Keratinocyte (primary cell): Measurements from ENCODE around the gene EIF2S3. TPM values are rescaled to one million over a fixed set of nuclear protein-coding genes. Genes with fewer than 3 reads are reported as not detected.

Experiments
- DNase-seq: peaks from one replicate; pipeline ENCODE4 v3.0.0-alpha.2; 2011; ENCODE audit warnings: low read depth, missing footprints, low spot score
- FAIRE-seq: peaks from 2 replicates; lab custom pipeline; 2011; peaks lifted over from hg19 to GRCh38; lab: Jason Lieb, UNC
- H2AFZ ChIP-seq: 2 replicates; pipeline ENCODE4 v1.6.0; 2012; ENCODE audit warnings: low read length, control low read depth, inconsistent platforms; ENCODE audit not compliant: control insufficient read depth
- H3K27ac ChIP-seq: 2 replicates; pipeline ENCODE4 v1.5.1; 2011; ENCODE audit warnings: low read length; ENCODE audit not compliant: control insufficient read depth, insufficient read depth
- H3K27me3 ChIP-seq: 3 replicates; pipeline ENCODE4 v1.6.0; 2011; ENCODE audit warnings: low read length; ENCODE audit not compliant: control insufficient read depth, insufficient read depth; ENCODE audit errors: extremely low read depth
- H3K36me3 ChIP-seq, 2 experiments: 2 replicates in 1 of 2; 3 replicates in 1 of 2; pipeline ENCODE4 v1.5.1; 2011; ENCODE audit warnings: low read length in 2 of 2, mild to moderate bottlenecking in 1 of 2; ENCODE audit not compliant: control insufficient read depth in 2 of 2, insufficient read depth in 2 of 2; ENCODE audit errors: extremely low read depth in 1 of 2
- H3K4me1 ChIP-seq: 3 replicates; pipeline ENCODE4 v1.5.1; 2011; ENCODE audit warnings: low read length; ENCODE audit not compliant: control insufficient read depth, insufficient read depth; ENCODE audit errors: extremely low read depth
- H3K4me2 ChIP-seq: 3 replicates; pipeline ENCODE4 v1.6.0; 2011; ENCODE audit warnings: low read depth, low read length; ENCODE audit not compliant: control insufficient read depth, insufficient read depth; ENCODE audit errors: extremely low read depth
- H3K4me3 ChIP-seq, 3 experiments: fragments of 200-600 bp in 1 of 3; sonication (generic) in 1 of 3; 2 replicates in 2 of 3; 3 replicates in 1 of 3; pipeline ENCODE4 v1.5.1; 2011 to 2016; ENCODE audit warnings: low read length in 3 of 3, mild to moderate bottlenecking in 3 of 3, control low read depth in 2 of 3, inconsistent platforms in 1 of 3, low read depth in 1 of 3, mixed read lengths in 1 of 3, mixed run types in 1 of 3, moderate library complexity in 1 of 3; ENCODE audit not compliant: control insufficient read depth in 2 of 3, insufficient read depth in 2 of 3; ENCODE audit errors: extremely low read depth in 1 of 3
- H3K79me2 ChIP-seq: 2 replicates; pipeline ENCODE4 v1.6.0; 2012; ENCODE audit warnings: low read length; ENCODE audit not compliant: control insufficient read depth, insufficient read depth
- H3K9ac ChIP-seq: 3 replicates; pipeline ENCODE4 v1.6.0; 2011; ENCODE audit warnings: low read length; ENCODE audit not compliant: control insufficient read depth, insufficient read depth; ENCODE audit errors: extremely low read depth
- H3K9me1 ChIP-seq: 3 replicates; pipeline ENCODE4 v1.6.0; 2011; ENCODE audit warnings: low read length; ENCODE audit not compliant: control insufficient read depth, insufficient read depth; ENCODE audit errors: extremely low read depth
- H3K9me3 ChIP-seq: 2 replicates; pipeline ENCODE4 v1.5.1; 2012; ENCODE audit warnings: low read depth, low read length; ENCODE audit not compliant: control insufficient read depth
- H4K20me1 ChIP-seq: 3 replicates; pipeline ENCODE4 v1.6.0; 2011; ENCODE audit warnings: low read length; ENCODE audit not compliant: control insufficient read depth, insufficient read depth; ENCODE audit errors: extremely low read depth
- EZH2 ChIP-seq: IDR thresholded peaks from one replicate; pipeline ENCODE4 v1.6.1; 2012; ENCODE audit warnings: inconsistent platforms, mild to moderate bottlenecking, low read length, moderate library complexity
- dilution Hi-C: fragments of 300-500 bp; cut with MboI; formaldehyde crosslinking; loops from one replicate; pipeline ENCODE4 v1.7.0; 2020; ENCODE audit warnings: low sequenced_read_pairs; ENCODE audit not compliant: extremely low pct_ligation_motif_present
- polyA plus RNA-seq, 5 experiments: library from polyadenylated mRNA; depleted of rRNA in 3 of 5; stranded (reverse) in 3 of 5; stranded (forward) in 1 of 5; unstranded in 1 of 5; fragments of >200 nt; gene quantifications; 1 replicate in 1 of 5; 2 replicates in 3 of 5; 3 replicates in 1 of 5; pipeline versions ENCODE4 v1.2.1 to v1.2.3, GENCODE V29; 2011 to 2012; ENCODE audit warnings: missing spikeins in 2 of 5, low read depth in 1 of 5, low replicate concordance in 1 of 5
- TF ChIP-seq, protein P1 (sequence below), 3 experiments: IDR thresholded peaks in 1 of 3; conservative IDR thresholded peaks in 1 of 3; optimal IDR thresholded peaks in 1 of 3; 2 replicates in 2 of 3; 3 replicates in 1 of 3; pipeline versions ENCODE3 to v1.5.1; 2011; ENCODE audit warnings: low read length in 3 of 3, mild to moderate bottlenecking in 3 of 3, moderate library complexity in 2 of 3, control low read depth in 1 of 3, inconsistent platforms in 1 of 3; ENCODE audit not compliant: insufficient read depth in 2 of 3; ENCODE audit errors: extremely low read depth in 1 of 3

The EIF2S3 gene
- polyA plus RNA-seq, 1 donor (not counting 4 experiments of a cell fraction or from before 2014, with no cell fraction given), result 127 TPM

DNA sequence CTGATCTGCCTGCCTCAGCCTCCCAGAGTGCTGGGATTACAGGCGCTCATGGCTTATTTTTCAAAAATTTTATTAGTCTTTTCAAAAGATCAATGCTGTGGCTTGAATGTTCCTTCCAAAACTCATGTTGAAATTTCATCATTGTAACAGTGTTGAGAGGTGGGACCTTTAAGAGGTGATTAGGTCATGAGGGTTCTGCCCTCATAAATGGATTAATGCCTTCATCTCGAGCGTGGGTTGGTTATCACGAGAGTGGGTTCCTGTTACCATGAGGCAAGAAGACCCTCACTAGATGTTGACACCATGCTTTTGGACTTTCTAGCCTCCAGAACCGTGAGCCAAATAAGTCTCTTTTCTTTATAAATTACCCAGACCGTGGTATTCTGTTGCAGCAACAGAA, 30.3 kb downstream of the EIF2S3 start:
- Histone ChIP-seq H3K27ac (no peak overlapping the region), H3K4me3 (no peak overlapping the region), H2AFZ (no peak overlapping the region), H3K36me3 (no peaks in the 10 kb centered on the region), H3K79me2 (no peaks in the 10 kb centered on the region), H3K4me1 (no peaks in the 10 kb centered on the region), H3K9me3 (no peaks in the 10 kb centered on the region), H3K9me1 (no peaks in the 10 kb centered on the region), H3K4me2 (no peak overlapping the region), H3K27me3 (no peaks in the 10 kb centered on the region), H3K9ac (no peak overlapping the region), H4K20me1 (no peaks in the 10 kb centered on the region)
- FAIRE-seq (no peak), DNase-seq (no peak)
- TF ChIP-seq, protein P1, sequence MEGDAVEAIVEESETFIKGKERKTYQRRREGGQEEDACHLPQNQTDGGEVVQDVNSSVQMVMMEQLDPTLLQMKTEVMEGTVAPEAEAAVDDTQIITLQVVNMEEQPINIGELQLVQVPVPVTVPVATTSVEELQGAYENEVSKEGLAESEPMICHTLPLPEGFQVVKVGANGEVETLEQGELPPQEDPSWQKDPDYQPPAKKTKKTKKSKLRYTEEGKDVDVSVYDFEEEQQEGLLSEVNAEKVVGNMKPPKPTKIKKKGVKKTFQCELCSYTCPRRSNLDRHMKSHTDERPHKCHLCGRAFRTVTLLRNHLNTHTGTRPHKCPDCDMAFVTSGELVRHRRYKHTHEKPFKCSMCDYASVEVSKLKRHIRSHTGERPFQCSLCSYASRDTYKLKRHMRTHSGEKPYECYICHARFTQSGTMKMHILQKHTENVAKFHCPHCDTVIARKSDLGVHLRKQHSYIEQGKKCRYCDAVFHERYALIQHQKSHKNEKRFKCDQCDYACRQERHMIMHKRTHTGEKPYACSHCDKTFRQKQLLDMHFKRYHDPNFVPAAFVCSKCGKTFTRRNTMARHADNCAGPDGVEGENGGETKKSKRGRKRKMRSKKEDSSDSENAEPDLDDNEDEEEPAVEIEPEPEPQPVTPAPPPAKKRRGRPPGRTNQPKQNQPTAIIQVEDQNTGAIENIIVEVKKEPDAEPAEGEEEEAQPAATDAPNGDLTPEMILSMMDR (optimal IDR thresholded peaks at IDR 0.05 in 1 of 3, IDR thresholded peaks at IDR 0.05 in 1 of 3, conservative IDR thresholded peaks at IDR 0.05 in 1 of 3; ENCODE audit: extremely low read depth in 1 of 3, insufficient read depth in 2 of 3, low read length in 3 of 3), result no peak
- no peak for TF ChIP-seq EZH2
- dilution Hi-C loops, result no loop called here

DNA sequence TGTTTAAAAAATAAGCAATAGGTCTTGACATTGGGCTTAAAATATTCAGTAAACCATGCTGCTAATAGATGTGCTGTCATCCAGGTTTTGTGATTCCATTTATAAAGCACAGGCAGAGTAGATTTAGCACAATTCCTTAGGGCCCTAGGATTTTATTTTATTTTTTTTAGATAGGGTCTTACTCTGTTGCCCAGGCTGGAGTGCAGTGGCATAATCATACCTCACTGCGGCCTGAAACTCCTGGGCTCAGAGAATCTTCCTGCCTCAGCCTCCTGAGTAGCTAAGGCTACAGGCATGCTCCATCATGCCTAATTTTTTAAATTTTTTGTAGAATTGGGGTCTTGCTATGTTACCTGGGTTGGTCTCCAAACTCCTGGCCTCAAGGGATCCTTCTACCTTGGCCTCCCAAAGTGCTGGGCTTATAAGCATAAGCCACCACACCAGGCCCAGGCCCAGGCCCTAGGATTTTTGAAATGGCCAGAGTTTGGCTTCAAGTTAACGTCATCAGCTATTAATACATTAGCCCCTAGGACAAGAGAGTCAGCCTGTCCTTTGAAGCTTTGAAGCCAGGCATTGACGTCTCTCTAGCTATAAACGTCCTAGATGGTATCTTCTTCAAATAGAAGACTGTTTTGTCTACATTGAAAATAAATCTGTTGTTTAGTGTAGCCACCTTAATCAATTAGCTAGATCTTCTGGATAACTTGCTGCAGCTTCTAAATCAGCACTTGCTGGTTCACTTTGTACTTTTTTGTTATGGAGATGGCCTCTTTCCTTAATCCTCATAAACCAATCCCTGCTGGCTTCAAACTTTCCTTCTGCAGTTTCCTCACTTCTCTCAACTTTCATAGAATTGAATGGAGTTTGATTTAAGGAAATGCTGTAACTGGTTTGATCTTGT, 35.8 kb downstream of the EIF2S3 start:
- H3K9me3 ChIP-seq, result no peaks in the 10 kb centered on the region
- H2AFZ ChIP-seq, result no peak overlapping the region
- TF ChIP-seq, protein P1 (optimal IDR thresholded peaks at IDR 0.05 in 1 of 3, IDR thresholded peaks at IDR 0.05 in 1 of 3, conservative IDR thresholded peaks at IDR 0.05 in 1 of 3; ENCODE audit: extremely low read depth in 1 of 3, insufficient read depth in 2 of 3, low read length in 3 of 3), result no peak
- no peak for TF ChIP-seq EZH2
- no peaks in the 10 kb centered on the region for H3K79me2 ChIP-seq
- no peak overlapping the region for H3K27ac ChIP-seq
- H3K9me1 ChIP-seq, result no peaks in the 10 kb centered on the region
- H3K4me1 ChIP-seq, result no peaks in the 10 kb centered on the region
- H3K4me3 ChIP-seq, result no peak overlapping the region
- no peak overlapping the region for H3K9ac ChIP-seq
- H4K20me1 ChIP-seq, result no peaks in the 10 kb centered on the region
- no peaks in the 10 kb centered on the region for H3K36me3 ChIP-seq
- DNase-seq (no peak), FAIRE-seq (peak; percentile 13)
- H3K27me3 ChIP-seq, result no peaks in the 10 kb centered on the region
- H3K4me2 ChIP-seq, result no peak overlapping the region
- dilution Hi-C loops, result no loop called here
